GM12878 (cell line): ENCODE measurements around the gene KDM6A. TPM values are rescaled to one million over a fixed set of nuclear protein-coding genes. Genes with fewer than 3 reads are reported as not detected.

ENCODE experiments used
- BHLHE40 ChIP-seq, 2 experiments: fragments of 450-650 bp in 1 of 2; IDR thresholded peaks; 2 replicates each; pipeline ENCODE4 v1.6.1; 2011 to 2017; ENCODE audit warnings: low read depth in 2 of 2, borderline replicate concordance in 1 of 2, improper control_type of control experiment in 1 of 2, low read length in 1 of 2, mild to moderate bottlenecking in 1 of 2
- BMI1 ChIP-seq: fragments of 450-650 bp; IDR thresholded peaks from 2 replicates; pipeline ENCODE4 v1.6.1; 2016; ENCODE audit warnings: mild to moderate bottlenecking, moderate library complexity, borderline replicate concordance
- CBFB ChIP-seq: IDR thresholded peaks from 2 replicates; pipeline ENCODE4 v1.6.1; 2016; ENCODE audit warnings: antibody characterized with exemption, low read depth
- CBX5 ChIP-seq: sonication (generic); IDR thresholded peaks from 2 replicates; pipeline ENCODE4 v1.6.1; 2016; ENCODE audit warnings: low read depth, moderate library complexity, mild to moderate bottlenecking, inconsistent platforms
- CEBPZ ChIP-seq: fragments of 150-350 bp; IDR thresholded peaks from 2 replicates; pipeline ENCODE4 v1.6.1; 2016; ENCODE audit warnings: low read depth, low read length
- NKRF ChIP-seq: fragments of 450-650 bp; conservative IDR thresholded peaks from 2 replicates; pipeline ENCODE4 v1.6.1; 2017; ENCODE audit warnings: mild to moderate bottlenecking, moderate library complexity
- USF2 ChIP-seq: IDR thresholded peaks from 2 replicates; pipeline ENCODE4 v1.6.1; 2011; ENCODE audit warnings: low read depth, low read length, improper control_type of control experiment, borderline replicate concordance
- ZNF217 ChIP-seq: fragments of 450-650 bp; IDR thresholded peaks from 2 replicates; pipeline ENCODE4 v1.6.1; 2017; ENCODE audit warnings: antibody characterized with exemption, mild to moderate bottlenecking
- ZNF592 ChIP-seq: fragments of 450-650 bp; IDR thresholded peaks from 2 replicates; pipeline ENCODE4 v1.6.1; 2017; ENCODE audit warnings: mild to moderate bottlenecking, moderate library complexity
- polyA plus RNA-seq, 11 experiments: library from polyadenylated mRNA; depleted of rRNA in 4 of 11; unstranded in 6 of 11; stranded (reverse) in 5 of 11; fragments of >200 nt; fragmentation: Nextera tagmentation in 4 of 11; fragmentation: Illumina TruSeq in 1 of 11; extraction: Ambion mirVana in 4 of 11; extraction: Trizol in 1 of 11; gene quantifications; 1 replicate in 1 of 11; 2 replicates in 10 of 11; pipeline versions ENCODE4 v1.2.1 to v1.2.3, GENCODE V29; 2011 to 2016; ENCODE audit warnings: inconsistent platforms in 2 of 11, missing spikeins in 2 of 11, low read depth in 1 of 11
- total RNA-seq, 4 experiments: library from RNA; depleted of rRNA in 3 of 4; stranded (reverse); fragments of >200 nt in 3 of 4; fragmentation: Illumina TruSeq in 1 of 4; extraction: Trizol in 1 of 4; gene quantifications; 2 replicates each; pipeline versions ENCODE4 v1.2.1 to v1.2.3, GENCODE V29; 2013 to 2021
- TF ChIP-seq, protein P1 (sequence below): IDR thresholded peaks from 2 replicates; pipeline ENCODE4 v1.6.1; 2012; ENCODE audit warnings: improper control_type of control experiment, low read depth, low read length; ENCODE audit not compliant: insufficient replicate concordance
- TF ChIP-seq, protein P2 (sequence below): IDR thresholded peaks from 2 replicates; pipeline ENCODE4 v1.6.1; 2012; ENCODE audit warnings: low read depth, low read length, improper control_type of control experiment

The KDM6A gene
- total and polyA plus RNA-seq, 10 of the 15 experiments (the other 5 are each of a cell fraction or from before 2014, with no cell fraction given): 7.9 to 29.0 (median 20.4) TPM

- no peak for TF ChIP-seq USF2
- TF ChIP-seq BHLHE40 (IDR thresholded peaks at IDR 0.05; ENCODE audit: borderline replicate concordance in 1 of 2, low read depth in 2 of 2, low read length in 1 of 2): no peak
- TF ChIP-seq, protein P1, sequence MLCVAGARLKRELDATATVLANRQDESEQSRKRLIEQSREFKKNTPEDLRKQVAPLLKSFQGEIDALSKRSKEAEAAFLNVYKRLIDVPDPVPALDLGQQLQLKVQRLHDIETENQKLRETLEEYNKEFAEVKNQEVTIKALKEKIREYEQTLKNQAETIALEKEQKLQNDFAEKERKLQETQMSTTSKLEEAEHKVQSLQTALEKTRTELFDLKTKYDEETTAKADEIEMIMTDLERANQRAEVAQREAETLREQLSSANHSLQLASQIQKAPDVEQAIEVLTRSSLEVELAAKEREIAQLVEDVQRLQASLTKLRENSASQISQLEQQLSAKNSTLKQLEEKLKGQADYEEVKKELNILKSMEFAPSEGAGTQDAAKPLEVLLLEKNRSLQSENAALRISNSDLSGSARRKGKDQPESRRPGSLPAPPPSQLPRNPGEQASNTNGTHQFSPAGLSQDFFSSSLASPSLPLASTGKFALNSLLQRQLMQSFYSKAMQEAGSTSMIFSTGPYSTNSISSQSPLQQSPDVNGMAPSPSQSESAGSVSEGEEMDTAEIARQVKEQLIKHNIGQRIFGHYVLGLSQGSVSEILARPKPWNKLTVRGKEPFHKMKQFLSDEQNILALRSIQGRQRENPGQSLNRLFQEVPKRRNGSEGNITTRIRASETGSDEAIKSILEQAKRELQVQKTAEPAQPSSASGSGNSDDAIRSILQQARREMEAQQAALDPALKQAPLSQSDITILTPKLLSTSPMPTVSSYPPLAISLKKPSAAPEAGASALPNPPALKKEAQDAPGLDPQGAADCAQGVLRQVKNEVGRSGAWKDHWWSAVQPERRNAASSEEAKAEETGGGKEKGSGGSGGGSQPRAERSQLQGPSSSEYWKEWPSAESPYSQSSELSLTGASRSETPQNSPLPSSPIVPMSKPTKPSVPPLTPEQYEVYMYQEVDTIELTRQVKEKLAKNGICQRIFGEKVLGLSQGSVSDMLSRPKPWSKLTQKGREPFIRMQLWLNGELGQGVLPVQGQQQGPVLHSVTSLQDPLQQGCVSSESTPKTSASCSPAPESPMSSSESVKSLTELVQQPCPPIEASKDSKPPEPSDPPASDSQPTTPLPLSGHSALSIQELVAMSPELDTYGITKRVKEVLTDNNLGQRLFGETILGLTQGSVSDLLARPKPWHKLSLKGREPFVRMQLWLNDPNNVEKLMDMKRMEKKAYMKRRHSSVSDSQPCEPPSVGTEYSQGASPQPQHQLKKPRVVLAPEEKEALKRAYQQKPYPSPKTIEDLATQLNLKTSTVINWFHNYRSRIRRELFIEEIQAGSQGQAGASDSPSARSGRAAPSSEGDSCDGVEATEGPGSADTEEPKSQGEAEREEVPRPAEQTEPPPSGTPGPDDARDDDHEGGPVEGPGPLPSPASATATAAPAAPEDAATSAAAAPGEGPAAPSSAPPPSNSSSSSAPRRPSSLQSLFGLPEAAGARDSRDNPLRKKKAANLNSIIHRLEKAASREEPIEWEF: no peak
- TF ChIP-seq CBX5: no peak
- no peak for TF ChIP-seq ZNF217
- TF ChIP-seq NKRF: no peak
- TF ChIP-seq CEBPZ: no peak
- no peak for TF ChIP-seq CBFB
- TF ChIP-seq BMI1: no peak
- no peak for TF ChIP-seq ZNF592
- TF ChIP-seq, protein P2, sequence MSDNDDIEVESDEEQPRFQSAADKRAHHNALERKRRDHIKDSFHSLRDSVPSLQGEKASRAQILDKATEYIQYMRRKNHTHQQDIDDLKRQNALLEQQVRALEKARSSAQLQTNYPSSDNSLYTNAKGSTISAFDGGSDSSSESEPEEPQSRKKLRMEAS: no peak
These were observed 25.6 kb downstream of the KDM6A start (continued) for GRCh38 chrX:44898411-44899221.
